Right lung (tissue), 5 donors: ENCODE results near the gene EDNRB. TPM values are rescaled to one million over a fixed set of nuclear protein-coding genes. Genes with fewer than 3 reads are reported as not detected.

Experiments used
- DNase-seq, 2 donors: peaks; one replicate each; pipeline ENCODE4 v3.0.0-alpha.2; 2013
- polyA plus RNA-seq, 5 donors: library from polyadenylated mRNA; unstranded; fragments of 120-200 nt; gene quantifications; one replicate each; pipeline versions ENCODE4 v1.2.1 to v1.2.3, GENCODE V29; 2013; ENCODE audit warnings: inconsistent platforms in 1 of 5, low replicate concordance in 1 of 5; ENCODE audit not compliant: insufficient read length in 5 of 5, insufficient read depth in 1 of 5

EDNRB gene
- polyA plus RNA-seq, 5 donors = 80.8 to 143 (median 111) TPM

DNA sequence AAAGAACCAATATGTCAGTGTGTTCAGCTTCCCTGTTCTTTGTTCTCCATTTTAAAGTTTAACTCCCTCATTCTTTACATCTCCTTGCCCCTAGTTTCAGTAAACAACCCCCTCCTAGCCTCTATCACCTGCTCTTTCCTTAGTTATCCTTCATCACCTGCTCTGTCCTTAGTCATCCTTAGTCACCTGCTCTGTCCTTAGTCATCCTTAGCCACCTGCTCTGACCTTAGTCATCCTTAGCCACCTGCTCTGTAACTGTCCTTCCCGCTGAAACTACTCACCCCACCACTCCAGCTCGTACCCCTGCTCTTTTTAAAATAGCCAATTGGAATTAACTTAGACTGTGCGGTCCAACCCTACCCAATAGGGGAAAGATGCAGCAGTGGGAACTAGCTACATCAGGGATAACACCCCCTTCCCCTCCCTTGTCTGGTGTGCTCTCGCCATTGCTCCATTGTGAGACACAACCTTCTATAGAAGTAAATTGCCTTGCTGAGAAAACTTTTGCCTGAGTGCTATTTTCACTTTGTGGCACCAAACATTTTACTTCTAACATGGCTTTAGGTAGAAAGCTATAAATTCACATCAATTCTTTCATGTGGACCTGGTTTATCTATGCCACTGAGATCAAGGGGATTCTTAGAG, 16.2 kb downstream of the EDNRB start:
- DNase-seq = no peak

GRCh38 chr13:77898097-77898496, 20.5 kb downstream of the EDNRB start:
- no peak for DNase-seq

GRCh38 chr13:77896977-77897376, 21.7 kb downstream of the EDNRB start:
- DNase-seq = no peak

- DNase-seq = peak in 1 of 2 donors; percentile 47
Measured at GRCh38 chr13:77896536-77896935, 22.1 kb downstream of the EDNRB start.

DNA sequence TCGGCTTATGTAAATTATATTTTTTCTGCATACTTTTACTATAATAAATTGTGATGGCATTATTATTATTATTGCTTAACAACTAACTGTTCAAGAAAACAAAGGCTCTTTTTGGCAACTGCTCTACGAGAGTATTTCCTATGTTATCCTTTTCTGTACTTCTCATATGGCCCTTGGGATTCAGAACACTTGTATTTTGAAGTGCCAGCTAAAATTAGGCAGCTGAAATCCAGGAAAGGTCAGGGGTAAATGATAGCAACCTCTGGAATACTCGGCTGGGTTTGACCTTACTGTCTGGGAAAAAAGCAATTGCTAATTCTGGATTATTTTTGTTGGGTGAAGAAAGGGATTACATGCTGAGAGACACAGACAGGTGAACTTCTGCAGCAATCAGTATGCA, 23.9 kb downstream of the EDNRB start:
- DNase-seq = no peak

GRCh38 chr13:77893066-77893465, 25.6 kb downstream of the EDNRB start:
- no peak for DNase-seq

GRCh38 chr13:77892491-77892890, 26.1 kb downstream of the EDNRB start:
- no peak for DNase-seq

- DNase-seq = no peak
Measured at GRCh38 chr13:77891486-77891885, 27.1 kb downstream of the EDNRB start.

DNA sequence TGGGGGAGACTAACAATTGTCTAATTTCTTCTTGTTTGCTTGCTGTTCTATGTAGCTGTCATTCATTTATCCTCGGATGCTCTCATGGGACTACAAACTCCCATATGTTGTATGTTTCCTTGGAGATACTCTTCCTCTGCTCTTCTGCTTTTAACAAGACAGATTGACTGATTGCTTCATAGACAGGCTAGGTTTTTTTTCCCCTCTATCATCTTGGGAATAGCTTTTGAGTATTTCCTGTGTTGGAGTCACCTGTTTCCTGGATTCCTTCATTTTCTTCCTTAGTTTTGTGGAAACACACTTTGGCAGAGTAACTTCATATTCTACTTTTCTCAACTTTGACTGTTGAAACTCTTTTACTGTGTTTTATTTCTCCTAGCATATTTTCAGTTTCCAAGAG, 27.6 kb downstream of the EDNRB start:
- no peak for DNase-seq

GRCh38 chr13:77883328-77883727, 35.3 kb downstream of the EDNRB start:
- no peak for DNase-seq

- DNase-seq = no peak
Measured at GRCh38 chr13:77878190-77878589, 40.4 kb downstream of the EDNRB start.

DNA sequence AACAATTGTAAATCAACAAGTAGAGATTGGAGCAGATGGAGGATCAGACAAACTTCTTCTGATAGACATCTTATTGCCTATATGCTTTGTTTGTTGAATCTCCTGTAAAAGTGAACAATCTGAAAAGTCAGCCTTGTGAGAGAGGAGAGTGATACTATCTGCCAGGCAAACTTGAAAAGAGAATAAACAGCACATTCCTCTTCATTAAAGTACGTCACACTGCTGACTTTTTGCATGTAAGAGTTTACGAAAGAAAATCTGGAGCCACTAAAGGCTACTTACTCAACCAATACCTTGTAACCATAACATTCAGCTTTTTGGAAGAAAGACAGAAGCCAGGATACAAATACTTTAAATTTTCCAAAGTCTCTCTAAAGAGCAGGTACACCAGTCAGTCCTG, 42.5 kb downstream of the EDNRB start:
- DNase-seq = no peak

GRCh38 chr13:77874406-77874805, 44.2 kb downstream of the EDNRB start:
- no peak for DNase-seq

GRCh38 chr13:77872995-77873394, 45.6 kb downstream of the EDNRB start:
- no peak for DNase-seq

DNA sequence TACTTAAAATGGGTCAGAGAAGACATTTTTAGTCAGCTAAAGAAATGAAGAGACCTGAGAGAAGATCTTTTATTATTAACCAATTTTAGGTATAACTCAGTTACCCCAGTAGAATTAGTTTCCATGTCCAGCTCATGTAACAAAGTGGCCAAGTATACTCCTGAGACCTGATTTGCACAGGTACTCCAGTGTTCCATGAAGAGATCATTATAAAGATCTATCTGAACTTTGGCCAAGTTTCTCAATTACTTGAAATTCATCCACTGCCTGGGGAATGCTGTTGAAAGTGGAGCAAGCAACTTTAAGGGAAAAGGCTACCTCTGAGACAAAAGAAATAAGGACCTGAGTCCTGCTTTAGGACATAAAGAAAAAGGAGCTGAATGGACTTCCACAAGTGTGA, 47.0 kb downstream of the EDNRB start:
- no peak for DNase-seq

DNA sequence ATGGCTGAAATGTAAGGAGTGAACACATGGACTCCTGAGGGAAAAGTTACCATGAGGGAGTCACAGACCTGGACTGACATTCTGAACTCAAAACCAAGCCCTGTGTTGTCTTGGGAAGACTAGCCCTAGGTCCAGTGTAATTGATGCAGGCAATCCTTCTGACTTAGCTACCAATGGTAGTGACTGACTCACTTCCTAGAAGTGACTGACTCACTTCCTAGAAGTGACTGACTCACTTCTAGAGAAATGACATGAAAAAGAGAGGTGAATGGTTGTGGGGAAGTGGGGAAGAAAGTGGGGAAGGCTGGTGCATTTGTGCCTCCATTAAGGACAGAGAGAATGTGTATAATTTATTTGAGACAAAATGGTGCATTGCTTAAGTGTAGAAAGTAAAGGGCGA, 49.9 kb downstream of the EDNRB start:
- no peak for DNase-seq

DNA sequence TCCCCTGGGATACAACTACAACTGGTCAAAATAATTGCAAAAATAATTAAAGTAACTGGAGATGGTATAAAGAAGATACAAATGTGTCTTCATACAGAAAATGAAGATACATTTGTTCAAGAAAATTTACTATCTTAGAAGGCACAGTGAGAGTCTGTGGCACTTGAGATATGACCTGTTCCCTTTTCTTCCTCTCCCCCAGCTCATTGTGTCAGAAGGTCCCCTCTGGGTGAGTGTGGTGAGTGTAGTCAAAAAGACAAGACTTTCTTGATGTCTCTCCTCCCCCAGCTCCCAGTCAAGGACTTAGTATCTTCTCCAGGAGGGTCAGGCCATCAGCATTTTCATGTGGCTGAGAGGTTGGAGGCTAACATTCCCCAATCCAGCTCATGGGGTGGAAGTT, 51.7 kb downstream of the EDNRB start:
- DNase-seq = no peak

- DNase-seq = no peak
Measured at GRCh38 chr13:77865622-77866021, 53.0 kb downstream of the EDNRB start.

DNA sequence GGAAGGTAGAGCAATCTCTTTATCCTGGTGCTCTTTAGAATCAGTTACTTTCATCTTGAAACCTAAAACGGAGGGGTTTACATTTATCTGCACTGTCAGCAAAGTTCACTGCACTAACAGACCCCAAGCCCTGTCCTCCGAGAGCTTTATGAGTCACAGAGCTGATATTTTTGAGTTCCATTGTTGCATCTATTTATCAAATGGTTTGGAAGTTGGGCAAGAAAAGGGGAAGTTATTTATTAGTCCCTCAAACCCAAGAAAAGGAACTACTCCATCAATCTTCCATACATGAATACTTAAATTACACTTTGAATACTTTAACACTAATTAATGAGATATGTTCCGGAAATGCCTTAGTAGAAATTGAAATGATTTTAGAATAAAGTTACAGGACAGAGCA, 55.5 kb downstream of the EDNRB start:
- DNase-seq = no peak

DNA sequence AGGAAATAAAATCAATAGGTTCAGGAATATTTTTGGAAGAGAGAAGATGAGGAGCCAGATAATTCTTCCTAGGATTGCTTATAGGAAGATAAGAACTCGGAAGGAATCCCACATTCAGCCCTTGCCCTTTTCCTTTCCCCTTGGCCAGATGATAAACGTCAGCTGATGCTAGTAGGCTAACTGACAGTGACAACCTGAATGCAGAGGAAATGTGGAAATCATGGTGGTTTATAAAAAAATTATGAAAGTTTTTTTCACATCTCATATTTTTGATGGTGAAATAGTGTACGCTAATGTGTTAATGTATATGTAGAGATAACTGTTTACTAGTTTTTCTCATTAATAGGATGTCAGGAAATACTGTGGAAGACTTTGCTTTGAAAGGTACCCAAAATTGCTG, 56.9 kb downstream of the EDNRB start:
- no peak for DNase-seq

- peak; percentile 62 to 63 for DNase-seq
Measured at GRCh38 chr13:77860507-77860981, 58.1 kb downstream of the EDNRB start.

DNA sequence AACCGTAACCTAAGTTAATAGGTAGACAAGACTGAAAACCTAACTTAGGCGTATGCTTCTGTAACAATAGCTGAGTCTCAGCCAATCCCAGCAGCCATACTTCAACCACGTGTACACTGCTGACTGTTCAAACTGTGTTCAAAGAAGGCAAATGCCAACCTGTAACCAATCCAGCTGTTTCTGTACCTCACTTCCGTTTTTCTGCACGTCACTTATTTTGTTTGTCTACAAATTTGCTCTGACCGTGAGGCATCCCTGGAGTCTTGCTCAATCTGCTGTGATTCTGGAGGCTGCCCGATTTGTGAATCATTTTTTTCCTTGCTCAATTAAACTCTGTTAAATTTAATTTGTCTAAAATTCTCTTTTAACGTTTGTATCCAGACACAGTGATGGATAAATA, 59.2 kb downstream of the EDNRB start:
- DNase-seq = no peak

DNA sequence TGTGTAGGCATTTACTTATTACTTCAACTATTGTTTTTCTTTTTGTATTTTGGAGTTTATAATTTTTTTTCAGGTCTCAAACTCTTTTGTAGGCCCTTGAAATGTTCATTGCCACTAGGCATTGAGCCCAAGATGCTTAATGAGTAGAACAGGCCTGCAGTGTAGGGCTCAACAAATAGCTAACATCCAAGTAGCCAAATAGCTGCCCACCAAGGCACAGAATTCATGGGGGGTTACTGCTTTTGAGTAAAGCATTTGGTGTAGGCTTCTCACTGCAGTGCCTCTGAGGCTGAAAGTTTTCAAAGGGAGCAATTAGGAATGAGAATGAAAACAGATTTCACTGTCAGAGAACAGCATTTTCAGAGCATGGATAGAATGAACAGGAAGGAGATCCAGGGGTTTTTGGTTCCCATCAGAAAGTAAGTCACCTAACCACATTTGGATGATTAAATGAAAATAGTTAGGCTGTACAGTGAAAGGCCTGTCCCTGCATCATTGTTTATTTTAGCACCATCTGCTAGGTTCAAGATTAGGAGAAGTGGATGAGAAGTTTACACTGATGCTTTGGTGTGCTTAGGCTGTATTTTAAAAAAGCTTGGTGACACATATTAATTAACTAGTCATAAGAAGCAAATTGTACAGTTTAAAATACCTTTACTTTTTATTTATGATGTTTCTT, 61.0 kb downstream of the EDNRB start:
- DNase-seq = no peak

- no peak for DNase-seq
Measured at GRCh38 chr13:77853703-77854102, 64.9 kb downstream of the EDNRB start.
